MM.1S (cell line): ENCODE results near the gene TMEM204.

ENCODE experiments used
- EZH2phosphoT487 ChIP-seq: fragments of 300-600 bp; sonication (generic); IDR thresholded peaks from 2 replicates; pipeline ENCODE4 v1.6.1; 2018; ENCODE audit warnings: antibody characterized with exemption, low read length
- TF ChIP-seq, protein P1 (sequence below): fragments of 300-600 bp; sonication (generic); IDR thresholded peaks from 2 replicates; pipeline ENCODE4 v1.5.1; 2016; ENCODE audit warnings: antibody characterized with exemption, low read length, mixed read lengths

DNA sequence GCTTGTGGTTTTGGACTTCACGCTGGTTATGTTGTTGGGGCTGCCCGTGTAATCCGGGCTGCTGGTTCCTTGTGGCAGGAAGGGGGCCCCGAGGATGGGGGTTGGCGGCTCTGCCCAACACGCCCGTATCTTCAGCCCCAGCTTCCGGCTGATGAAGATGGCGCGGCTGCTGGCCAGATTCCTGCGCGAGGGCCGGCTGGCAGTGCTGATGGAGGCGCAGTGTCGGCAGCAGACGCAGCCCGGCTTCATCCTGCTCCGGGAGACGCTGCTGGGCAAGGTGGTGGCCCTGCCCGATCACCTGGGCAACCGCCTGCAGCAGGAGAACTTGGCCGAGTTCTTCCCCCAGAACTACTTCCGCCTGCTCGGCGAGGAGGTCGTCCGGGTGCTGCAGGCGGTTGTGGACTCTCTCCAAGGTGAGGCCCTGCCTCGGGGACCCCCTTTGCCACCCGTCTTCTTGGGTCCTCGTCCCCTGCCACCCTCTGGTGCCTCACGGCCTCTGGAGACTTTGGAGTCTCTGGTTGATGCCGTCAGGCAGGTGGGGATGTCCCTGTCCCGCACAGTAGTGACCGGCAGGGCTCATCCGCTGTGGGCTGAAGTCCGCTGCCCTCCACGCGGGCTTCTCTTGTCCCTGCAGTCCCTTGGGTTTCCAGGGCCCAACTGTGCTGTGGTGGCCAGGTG is 38.1 kb upstream of the TMEM204 start:
- TF ChIP-seq, protein P1, sequence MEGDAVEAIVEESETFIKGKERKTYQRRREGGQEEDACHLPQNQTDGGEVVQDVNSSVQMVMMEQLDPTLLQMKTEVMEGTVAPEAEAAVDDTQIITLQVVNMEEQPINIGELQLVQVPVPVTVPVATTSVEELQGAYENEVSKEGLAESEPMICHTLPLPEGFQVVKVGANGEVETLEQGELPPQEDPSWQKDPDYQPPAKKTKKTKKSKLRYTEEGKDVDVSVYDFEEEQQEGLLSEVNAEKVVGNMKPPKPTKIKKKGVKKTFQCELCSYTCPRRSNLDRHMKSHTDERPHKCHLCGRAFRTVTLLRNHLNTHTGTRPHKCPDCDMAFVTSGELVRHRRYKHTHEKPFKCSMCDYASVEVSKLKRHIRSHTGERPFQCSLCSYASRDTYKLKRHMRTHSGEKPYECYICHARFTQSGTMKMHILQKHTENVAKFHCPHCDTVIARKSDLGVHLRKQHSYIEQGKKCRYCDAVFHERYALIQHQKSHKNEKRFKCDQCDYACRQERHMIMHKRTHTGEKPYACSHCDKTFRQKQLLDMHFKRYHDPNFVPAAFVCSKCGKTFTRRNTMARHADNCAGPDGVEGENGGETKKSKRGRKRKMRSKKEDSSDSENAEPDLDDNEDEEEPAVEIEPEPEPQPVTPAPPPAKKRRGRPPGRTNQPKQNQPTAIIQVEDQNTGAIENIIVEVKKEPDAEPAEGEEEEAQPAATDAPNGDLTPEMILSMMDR, result no peak
- TF ChIP-seq EZH2phosphoT487, result no peak
